GM18907 (cell line): ENCODE measurements around the gene OTOG.

ENCODE experiments used
- ATAC-seq: cut with Tn5 transposase; IDR thresholded peaks from one replicate; pipeline ENCODE4 v1.9.1; 2021; ENCODE audit warnings: mild to moderate bottlenecking, moderate library complexity; ENCODE audit not compliant: unreplicated experiment

OTOG gene

GRCh38 chr11:17540807-17541206, 6.3 kb upstream of the OTOG start:
- ATAC-seq, result no peak

- no peak for ATAC-seq
Measured at GRCh38 chr11:17541330-17541885, 5.7 kb upstream of the OTOG start.

GRCh38 chr11:17542249-17542648, 4.8 kb upstream of the OTOG start:
- ATAC-seq, result no peak

- ATAC-seq, result no peak
Measured at GRCh38 chr11:17543041-17543440, 4.0 kb upstream of the OTOG start.

- no peak for ATAC-seq
Measured at GRCh38 chr11:17543574-17544180, 3.4 kb upstream of the OTOG start.

GRCh38 chr11:17544181-17544622, 2.9 kb upstream of the OTOG start, which contains the start of gene USH1C:
Gene USH1C (minus strand): TSS chr11:17544416. CDS start chr11:17544307, 109 bp downstream.
- ATAC-seq, result no peak

GRCh38 chr11:17546240-17546639, 819 bp upstream of the OTOG start:
- no peak for ATAC-seq

- no peak for ATAC-seq
Measured at GRCh38 chr11:17547932-17548331, 873 bp downstream of the OTOG start.

GRCh38 chr11:17548444-17548843, 1.4 kb downstream of the OTOG start:
- no peak for ATAC-seq

GRCh38 chr11:17550450-17551346, 3.6 kb downstream of the OTOG start:
- ATAC-seq, result no peak

GRCh38 chr11:17551347-17552040, 4.4 kb downstream of the OTOG start:
- ATAC-seq, result no peak

GRCh38 chr11:17552041-17552355, 4.9 kb downstream of the OTOG start:
- no peak for ATAC-seq

GRCh38 chr11:17552392-17553248, 5.6 kb downstream of the OTOG start:
- no peak for ATAC-seq

- ATAC-seq, result no peak
Measured at GRCh38 chr11:17553249-17553546, 6.1 kb downstream of the OTOG start.

- ATAC-seq, result no peak
Measured at GRCh38 chr11:17554487-17554886, 7.4 kb downstream of the OTOG start.

GRCh38 chr11:17556999-17557398, 9.9 kb downstream of the OTOG start:
- no peak for ATAC-seq

- no peak for ATAC-seq
Measured at GRCh38 chr11:17558025-17558780, 11.1 kb downstream of the OTOG start.

- no peak for ATAC-seq
Measured at GRCh38 chr11:17558916-17559315, 11.9 kb downstream of the OTOG start.

GRCh38 chr11:17559341-17560087, 12.5 kb downstream of the OTOG start:
- ATAC-seq, result no peak
